Placental epithelial cell (primary cell): Measurements from ENCODE around the gene TDRD10. TPM values are rescaled to one million over a fixed set of nuclear protein-coding genes. Genes with fewer than 3 reads are reported as not detected.

Experiments used
- total RNA-seq: library from RNA; depleted of rRNA; stranded (reverse); fragments of >200 nt; gene quantifications from 2 replicates; pipeline ENCODE4 v1.2.3, GENCODE V29; 2012

Gene TDRD10
- total RNA-seq = not detected in 2 replicates

GRCh38 chr1:154502066-154502743 is at the start of gene TDRD10, which contains the start of gene SHE:
TDRD10 (plus strand) TSS chr1:154502219; CDS start chr1:154506904, 4,685 bp downstream.
SHE (minus strand) TSS chr1:154502412; CDS start chr1:154502026, 386 bp downstream.

GRCh38 chr1:154557939-154558719 is 56.1 kb downstream of the TDRD10 start, which contains the start of gene UBE2Q1:
UBE2Q1 (minus strand) TSS chr1:154558662; CDS start chr1:154558553, 109 bp downstream.

GRCh38 chr1:154567386-154568156 is 65.6 kb downstream of the TDRD10 start, which contains the start of gene CHRNB2:
CHRNB2 (plus strand) TSS chr1:154567778; CDS start chr1:154568045, 267 bp downstream.

Other genes starting within 250 kb of the TDRD10 start
- gene HAX1, start 229.6 kb upstream of the TDRD10 start, total RNA-seq = 57.3 and 135 TPM in 2 replicates
- gene AQP10, start 181.1 kb upstream of the TDRD10 start, total RNA-seq = not detected in 2 replicates
- 12.8 and 16.9 TPM in 2 replicates for gene ATP8B2, start 176.7 kb upstream of the TDRD10 start, total RNA-seq
- gene IL6R, start 96.9 kb upstream of the TDRD10 start, total RNA-seq = 3.1 and 5.5 TPM in 2 replicates
- under 0.01 TPM in 2 replicates for gene SHE, start 193 bp downstream of the TDRD10 start, total RNA-seq
- 22.1 and 27.5 TPM in 2 replicates for gene UBE2Q1, start 56.4 kb downstream of the TDRD10 start, total RNA-seq
- gene CHRNB2, start 65.6 kb downstream of the TDRD10 start, total RNA-seq = under 0.01 and 0.22 TPM in 2 replicates
- gene ADAR, start 106.0 kb downstream of the TDRD10 start, total RNA-seq = 84.4 and 95.4 TPM in 2 replicates